ENCODE data around the gene FANCM. TPM values are rescaled to one million over a fixed set of nuclear protein-coding genes. Genes with fewer than 3 reads are reported as not detected.
A peak's percentile ranks its signal among the peaks of the same experiment; 100 is the strongest.
"Not testable (repeated sequence)": the region's sequence is repeated elsewhere in the genome, so short reads cannot be mapped to it uniquely, and the experiment has no call there.

Gene FANCM
- total and polyA plus RNA-seq, 2 experiments from 2014 or later, result 19.6 to 21.1 TPM

DNA sequence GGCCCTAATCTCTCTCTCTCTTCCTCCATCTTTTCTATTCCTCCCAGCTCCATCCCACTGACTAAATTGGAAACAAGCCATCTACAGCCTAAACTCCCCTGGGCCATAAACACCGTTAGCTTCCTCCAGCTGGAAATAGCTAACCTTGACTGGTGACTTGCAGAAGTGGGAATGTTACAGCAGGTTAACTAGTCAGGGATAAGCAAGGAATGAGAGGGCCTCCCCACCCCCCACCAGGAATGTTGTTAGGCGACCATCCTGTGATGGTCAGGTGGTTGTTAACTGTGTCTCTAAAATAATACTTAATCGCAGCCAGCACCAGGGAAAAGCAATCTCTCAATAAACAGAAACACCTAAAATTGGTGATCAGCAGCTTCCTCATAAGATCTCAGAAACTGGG lies 76.5 kb downstream of the FANCM start:
- Mint-ChIP-seq H3K27ac (peak overlapping the region; percentile 92), H3K4me3 (peak overlapping the region; percentile 18; the same call in 1 of the 3 replicates), H3K27me3 (ENCODE audit: insufficient read depth, low read depth, poor library complexity) (peaks cover 3% of the 10 kb centered on the region), H3K9me3 (no peaks in the 10 kb centered on the region), H3K36me3 (ENCODE audit: low read depth) (peaks cover 58% of the 10 kb centered on the region), H3K4me1 (peaks cover 20% of the 10 kb centered on the region)
- H3F3A ChIP-seq (replicated peaks; ENCODE audit: low read depth), result no peaks in the 10 kb centered on the region
- no peak overlapping the region for H2AFZ ChIP-seq
- H3K27ac ChIP-seq (ENCODE audit: low read depth), result 0 out of 2 replicates have a peak overlapping the region, but pooled peaks have one; percentile 61
- H3K4me1 ChIP-seq (ENCODE audit: insufficient read depth), result peaks cover 13% of the 10 kb centered on the region; the same call in 1 of the 2 replicates
- H4K20me1 ChIP-seq (replicated peaks; ENCODE audit: insufficient read depth), result no peaks in the 10 kb centered on the region; the same call in none of the 2 replicates
- no peaks in the 10 kb centered on the region for H3K27me3 ChIP-seq (ENCODE audit: insufficient read depth)
- TF ChIP-seq STAT1 (IDR thresholded peaks at IDR 0.05; ENCODE audit: unreplicated experiment) (no peak), EZH2 (IDR thresholded peaks at IDR 0.05; ENCODE audit: low read depth, unreplicated experiment) (no peak), CTCF (conservative IDR thresholded peaks at IDR 0.05; ENCODE audit: low read depth in 2 of 2) (no peak), ZNF331 (CRISPR knock-in tag; IDR thresholded peaks at IDR 0.05; ENCODE audit: low read depth) (no peak), ZNF462 (CRISPR knock-in tag; IDR thresholded peaks at IDR 0.05) (no peak)
- TF ChIP-seq, protein P1, sequence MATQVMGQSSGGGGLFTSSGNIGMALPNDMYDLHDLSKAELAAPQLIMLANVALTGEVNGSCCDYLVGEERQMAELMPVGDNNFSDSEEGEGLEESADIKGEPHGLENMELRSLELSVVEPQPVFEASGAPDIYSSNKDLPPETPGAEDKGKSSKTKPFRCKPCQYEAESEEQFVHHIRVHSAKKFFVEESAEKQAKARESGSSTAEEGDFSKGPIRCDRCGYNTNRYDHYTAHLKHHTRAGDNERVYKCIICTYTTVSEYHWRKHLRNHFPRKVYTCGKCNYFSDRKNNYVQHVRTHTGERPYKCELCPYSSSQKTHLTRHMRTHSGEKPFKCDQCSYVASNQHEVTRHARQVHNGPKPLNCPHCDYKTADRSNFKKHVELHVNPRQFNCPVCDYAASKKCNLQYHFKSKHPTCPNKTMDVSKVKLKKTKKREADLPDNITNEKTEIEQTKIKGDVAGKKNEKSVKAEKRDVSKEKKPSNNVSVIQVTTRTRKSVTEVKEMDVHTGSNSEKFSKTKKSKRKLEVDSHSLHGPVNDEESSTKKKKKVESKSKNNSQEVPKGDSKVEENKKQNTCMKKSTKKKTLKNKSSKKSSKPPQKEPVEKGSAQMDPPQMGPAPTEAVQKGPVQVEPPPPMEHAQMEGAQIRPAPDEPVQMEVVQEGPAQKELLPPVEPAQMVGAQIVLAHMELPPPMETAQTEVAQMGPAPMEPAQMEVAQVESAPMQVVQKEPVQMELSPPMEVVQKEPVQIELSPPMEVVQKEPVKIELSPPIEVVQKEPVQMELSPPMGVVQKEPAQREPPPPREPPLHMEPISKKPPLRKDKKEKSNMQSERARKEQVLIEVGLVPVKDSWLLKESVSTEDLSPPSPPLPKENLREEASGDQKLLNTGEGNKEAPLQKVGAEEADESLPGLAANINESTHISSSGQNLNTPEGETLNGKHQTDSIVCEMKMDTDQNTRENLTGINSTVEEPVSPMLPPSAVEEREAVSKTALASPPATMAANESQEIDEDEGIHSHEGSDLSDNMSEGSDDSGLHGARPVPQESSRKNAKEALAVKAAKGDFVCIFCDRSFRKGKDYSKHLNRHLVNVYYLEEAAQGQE (IDR thresholded peaks at IDR 0.05; ENCODE audit: unreplicated experiment), result no peak
- TF ChIP-seq, protein P2, sequence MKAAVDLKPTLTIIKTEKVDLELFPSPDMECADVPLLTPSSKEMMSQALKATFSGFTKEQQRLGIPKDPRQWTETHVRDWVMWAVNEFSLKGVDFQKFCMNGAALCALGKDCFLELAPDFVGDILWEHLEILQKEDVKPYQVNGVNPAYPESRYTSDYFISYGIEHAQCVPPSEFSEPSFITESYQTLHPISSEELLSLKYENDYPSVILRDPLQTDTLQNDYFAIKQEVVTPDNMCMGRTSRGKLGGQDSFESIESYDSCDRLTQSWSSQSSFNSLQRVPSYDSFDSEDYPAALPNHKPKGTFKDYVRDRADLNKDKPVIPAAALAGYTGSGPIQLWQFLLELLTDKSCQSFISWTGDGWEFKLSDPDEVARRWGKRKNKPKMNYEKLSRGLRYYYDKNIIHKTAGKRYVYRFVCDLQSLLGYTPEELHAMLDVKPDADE (IDR thresholded peaks at IDR 0.05), result no peak
- peak overlapping the region; percentile 19; the same call in 1 of the 2 replicates for H3K4me3 ChIP-seq
- H3K4me2 ChIP-seq, result peak overlapping the region; percentile 61
- peaks cover 42% of the 10 kb centered on the region for H3K36me3 ChIP-seq (ENCODE audit: insufficient read depth)
- DNase-seq (ENCODE audit: low spot score) (peak; percentile 55), ATAC-seq (peak; percentile 77)
- H3K9me2 ChIP-seq (ENCODE audit: insufficient read depth), result no peaks in the 10 kb centered on the region
- H3K79me2 ChIP-seq (replicated peaks; ENCODE audit: insufficient read depth), result no peaks in the 10 kb centered on the region

DNA sequence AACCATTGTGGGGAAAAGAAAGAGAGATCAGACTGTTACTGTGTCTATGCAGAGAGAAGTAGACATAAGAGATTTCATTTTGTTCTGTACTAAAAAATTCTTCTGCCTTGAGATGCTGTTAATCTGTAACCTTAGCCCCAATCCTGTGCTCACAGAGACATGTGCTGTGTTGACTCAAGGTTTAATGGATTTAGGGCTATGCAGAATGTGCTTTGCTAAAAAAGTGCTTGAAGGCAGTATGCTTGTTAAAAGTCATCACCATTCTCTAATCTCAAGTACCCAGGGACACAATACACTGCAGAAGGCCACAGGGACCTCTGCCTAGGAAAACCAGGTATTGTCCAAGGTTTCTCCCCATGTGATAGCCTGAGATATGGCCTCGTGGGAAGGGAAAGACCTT lies 78.0 kb downstream of the FANCM start:
- DNase-seq (ENCODE audit: low spot score); H2AFZ ChIP-seq; ATAC-seq; H3K9me3 Mint-ChIP-seq; H3K79me2 ChIP-seq (replicated peaks; ENCODE audit: insufficient read depth); H3K27me3 ChIP-seq (ENCODE audit: insufficient read depth); H3K27ac Mint-ChIP-seq; H3K4me3 Mint-ChIP-seq; H3K27me3 Mint-ChIP-seq (ENCODE audit: insufficient read depth, low read depth, poor library complexity); H3K9me2 ChIP-seq (ENCODE audit: insufficient read depth); H3F3A ChIP-seq (replicated peaks; ENCODE audit: low read depth); H3K4me3 ChIP-seq; H4K20me1 ChIP-seq (replicated peaks; ENCODE audit: insufficient read depth); H3K4me2 ChIP-seq; H3K27ac ChIP-seq (ENCODE audit: low read depth): not testable (repeated sequence)
- Mint-ChIP-seq H3K36me3 (ENCODE audit: low read depth) (peaks cover 63% of the 10 kb centered on the region), H3K4me1 (peaks cover 20% of the 10 kb centered on the region)
- Histone ChIP-seq H3K4me1 (ENCODE audit: insufficient read depth) (peaks cover 13% of the 10 kb centered on the region; the same call in 1 of the 2 replicates), H3K36me3 (ENCODE audit: insufficient read depth) (peaks cover 50% of the 10 kb centered on the region)

Measured in GM23338 (cell line).